PC-9 (cell line): Measurements from ENCODE around the gene AQP9.

Experiments used
- EZH2 ChIP-seq: fragments of 200-600 bp; sonication (generic); IDR thresholded peaks from 2 replicates; pipeline ENCODE4 v1.8.0; 2017; ENCODE audit warnings: antibody characterized with exemption, low read depth
- TF ChIP-seq, protein P1 (sequence below): fragments of 200-600 bp; sonication (generic); conservative IDR thresholded peaks from 2 replicates; pipeline ENCODE4 v1.6.1; 2017; ENCODE audit warnings: mixed run types, antibody characterized with exemption, mild to moderate bottlenecking, moderate library complexity

DNA sequence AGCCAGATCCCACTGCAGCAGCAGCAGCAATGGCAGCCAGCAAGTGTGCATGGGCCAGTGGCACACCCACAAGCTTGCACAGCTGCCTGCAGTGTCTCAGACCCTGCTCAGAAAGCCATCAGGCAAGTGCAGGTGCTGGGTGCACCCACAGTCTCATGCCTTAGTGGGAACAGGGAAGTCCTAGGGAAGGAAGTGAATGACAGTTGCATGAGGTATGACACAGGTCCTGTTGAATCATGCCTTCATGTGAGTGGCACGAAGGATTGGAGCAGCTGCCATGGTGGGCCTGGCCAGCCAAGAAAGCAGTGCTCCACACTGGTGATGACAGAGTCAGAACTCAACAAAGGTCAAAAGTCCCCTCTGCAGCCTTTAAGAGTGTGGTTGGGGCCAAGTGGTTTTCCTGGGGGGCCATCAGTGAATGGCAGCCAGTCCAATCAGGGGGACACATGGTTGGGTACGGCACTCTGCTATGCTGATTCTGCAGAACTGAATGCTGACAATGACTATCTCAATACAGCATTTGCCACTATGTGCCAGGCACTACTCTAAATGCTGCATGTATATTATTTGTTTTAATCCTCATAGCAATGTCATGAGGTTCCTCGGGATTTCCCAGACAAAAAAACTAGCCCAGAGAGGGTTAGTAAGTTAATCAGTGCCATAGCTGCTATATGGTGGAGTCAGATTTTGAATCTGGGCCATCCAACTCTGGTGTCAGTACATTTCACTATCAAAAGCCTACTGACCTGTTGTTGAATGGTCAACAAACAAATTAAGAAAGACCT is 94.3 kb downstream of the AQP9 start:
- TF ChIP-seq, protein P1, sequence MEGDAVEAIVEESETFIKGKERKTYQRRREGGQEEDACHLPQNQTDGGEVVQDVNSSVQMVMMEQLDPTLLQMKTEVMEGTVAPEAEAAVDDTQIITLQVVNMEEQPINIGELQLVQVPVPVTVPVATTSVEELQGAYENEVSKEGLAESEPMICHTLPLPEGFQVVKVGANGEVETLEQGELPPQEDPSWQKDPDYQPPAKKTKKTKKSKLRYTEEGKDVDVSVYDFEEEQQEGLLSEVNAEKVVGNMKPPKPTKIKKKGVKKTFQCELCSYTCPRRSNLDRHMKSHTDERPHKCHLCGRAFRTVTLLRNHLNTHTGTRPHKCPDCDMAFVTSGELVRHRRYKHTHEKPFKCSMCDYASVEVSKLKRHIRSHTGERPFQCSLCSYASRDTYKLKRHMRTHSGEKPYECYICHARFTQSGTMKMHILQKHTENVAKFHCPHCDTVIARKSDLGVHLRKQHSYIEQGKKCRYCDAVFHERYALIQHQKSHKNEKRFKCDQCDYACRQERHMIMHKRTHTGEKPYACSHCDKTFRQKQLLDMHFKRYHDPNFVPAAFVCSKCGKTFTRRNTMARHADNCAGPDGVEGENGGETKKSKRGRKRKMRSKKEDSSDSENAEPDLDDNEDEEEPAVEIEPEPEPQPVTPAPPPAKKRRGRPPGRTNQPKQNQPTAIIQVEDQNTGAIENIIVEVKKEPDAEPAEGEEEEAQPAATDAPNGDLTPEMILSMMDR: no peak
- TF ChIP-seq EZH2: no peak
